BJ (cell line): ENCODE measurements around the gene MCC. TPM values are rescaled to one million over a fixed set of nuclear protein-coding genes. Genes with fewer than 3 reads are reported as not detected.

Experiments
- CTCF ChIA-PET: fragments of 350-600 bp; formaldehyde crosslinking; extraction: SDS; loops from one replicate; lab custom pipeline; 2021; ENCODE audit warnings: antibody characterized with exemption, inconsistent platforms; lab: Yijun Ruan, JAX
- POLR2A ChIA-PET: fragments of 300-600 bp; sonication (Branson Sonifier 250); formaldehyde crosslinking; extraction: SDS; loops from one replicate; lab custom pipeline; 2021; ENCODE audit warnings: antibody characterized with exemption; lab: Charles Lee
- DNase-seq: peaks from one replicate; pipeline ENCODE4 v3.0.0-alpha.2; 2011; ENCODE audit warnings: low read depth
- H3K27me3 ChIP-seq: 2 replicates; pipeline ENCODE4 v1.6.0; 2011; ENCODE audit warnings: low read length; ENCODE audit not compliant: control insufficient read depth, insufficient read depth
- H3K36me3 ChIP-seq: 2 replicates; pipeline ENCODE4 v1.5.1; 2011; ENCODE audit warnings: low read length; ENCODE audit not compliant: control insufficient read depth, insufficient read depth
- H3K4me3 ChIP-seq: 2 replicates; pipeline ENCODE4 v1.5.1; 2011; ENCODE audit warnings: low read depth, mild to moderate bottlenecking, control low read depth, low read length
- CTCF ChIP-seq: IDR thresholded peaks from 2 replicates; pipeline ENCODE4 v1.5.1; 2011; ENCODE audit warnings: low read depth, mild to moderate bottlenecking, control low read depth, inconsistent platforms, low read length, moderate library complexity; ENCODE audit not compliant: insufficient read depth
- polyA plus RNA-seq: library from polyadenylated mRNA; depleted of rRNA; stranded (reverse); fragments of >200 nt; gene quantifications from 2 replicates; pipeline ENCODE4 v1.2.3, GENCODE V29; 2011

The MCC gene
- polyA plus RNA-seq, 1 experiment = 2.3 TPM

GRCh38 chr5:113052041-113052795, 436.0 kb downstream of the MCC start:
- ChIA-PET CTCF (interaction anchor here (0.5 to 1.1 kb wide), 4 partner anchors 9 to 266 kb away, joined by 3 read pairs; no protein-coding TSS in a partner anchor), POLR2A (interaction anchor here (0.6 kb wide), 1 partner anchor 364 kb away, joined by 3 read pairs; no protein-coding TSS in a partner anchor)
- no peaks in the 10 kb centered on the region for H3K27me3 ChIP-seq
- TF ChIP-seq CTCF = no peak
- H3K36me3 ChIP-seq = no peaks in the 10 kb centered on the region
- no peak for DNase-seq
- no peak overlapping the region for H3K4me3 ChIP-seq

GRCh38 chr5:113050721-113051382, 437.4 kb downstream of the MCC start:
- DNase-seq = peak; percentile 67
- POLR2A ChIA-PET = no interaction called here

GRCh38 chr5:113048931-113049330, 439.3 kb downstream of the MCC start:
- ChIA-PET POLR2A (no interaction called here), CTCF (no interaction called here)
- Histone ChIP-seq H3K4me3 (no peak overlapping the region), H3K27me3 (no peaks in the 10 kb centered on the region), H3K36me3 (no peaks in the 10 kb centered on the region)
- no peak for DNase-seq
- no peak for TF ChIP-seq CTCF

More at GRCh38 chr5:113050721-113051382, 437.4 kb downstream of the MCC start:
- H3K4me3 ChIP-seq = no peak overlapping the region
- no peak for TF ChIP-seq CTCF
- no peaks in the 10 kb centered on the region for H3K27me3 ChIP-seq
- no peaks in the 10 kb centered on the region for H3K36me3 ChIP-seq
- CTCF ChIA-PET = interaction anchor here (0.5 to 1.2 kb wide), 2 partner anchors 54 to 251 kb away, joined by 4 to 5 read pairs; no protein-coding TSS in a partner anchor

GRCh38 chr5:113047733-113048652, 440.3 kb downstream of the MCC start:
- ChIA-PET CTCF (interaction anchor here (1.2 kb wide), 1 partner anchor 12 kb away, joined by 3 read pairs; no protein-coding TSS in a partner anchor), POLR2A (no interaction called here)
- Histone ChIP-seq H3K36me3 (no peaks in the 10 kb centered on the region), H3K27me3 (no peaks in the 10 kb centered on the region), H3K4me3 (no peak overlapping the region)
- no peak for TF ChIP-seq CTCF
- no peak for DNase-seq
